Neural crest cell (in vitro differentiated cells): Measurements from ENCODE around the gene CASP7. TPM values are rescaled to one million over a fixed set of nuclear protein-coding genes. Genes with fewer than 3 reads are reported as not detected.

ENCODE experiments used
- DNase-seq: peaks from one replicate; pipeline ENCODE4 v3.0.0; 2021; ENCODE audit warnings: low read depth, mixed read lengths, low spot score
- H3K27ac Mint-ChIP-seq: one replicate; pipeline ENCODE4 v1.8.0; 2021; ENCODE audit warnings: mild to moderate bottlenecking, mixed read lengths; ENCODE audit not compliant: unreplicated experiment
- H3K27me3 Mint-ChIP-seq: 2 replicates; pipeline ENCODE4 v1.8.0; 2021; ENCODE audit warnings: low read depth, mild to moderate bottlenecking, mixed read lengths
- H3K36me3 Mint-ChIP-seq: 2 replicates; pipeline ENCODE4 v1.8.0; 2021; ENCODE audit warnings: low read depth, mild to moderate bottlenecking, mixed read lengths
- H3K4me1 Mint-ChIP-seq: 2 replicates; pipeline ENCODE4 v1.8.0; 2021; ENCODE audit warnings: mixed read lengths
- H3K4me3 Mint-ChIP-seq: one replicate; pipeline ENCODE4 v1.8.0; 2021; ENCODE audit warnings: mild to moderate bottlenecking, mixed read lengths
- H3K9me3 Mint-ChIP-seq: 2 replicates; pipeline ENCODE4 v1.8.0; 2021; ENCODE audit warnings: mixed read lengths
- CTCF ChIP-seq: fragments of 200-600 bp; sonication (generic); conservative IDR thresholded peaks from 2 replicates; pipeline ENCODE4 v1.5.0; 2021; ENCODE audit warnings: antibody characterized with exemption, mild to moderate bottlenecking
- total RNA-seq: library from RNA; stranded (reverse); gene quantifications from 2 replicates; pipeline ENCODE4 v1.2.1, GENCODE V29; 2021

CASP7 gene
- total RNA-seq, 1 donor from 2014 or later = 16.6 TPM

GRCh38 chr10:113666682-113667252 lies 12.9 kb upstream of the CASP7 start:
- Mint-ChIP-seq H3K4me1 (no peaks in the 10 kb centered on the region), H3K27me3 (no peaks in the 10 kb centered on the region), H3K27ac (no peak overlapping the region), H3K9me3 (peaks cover 3% of the 10 kb centered on the region), H3K4me3 (no peak overlapping the region), H3K36me3 (no peaks in the 10 kb centered on the region)
- DNase-seq = no peak
- TF ChIP-seq CTCF = no peak

GRCh38 chr10:113680190-113681111 lies 739 bp downstream of the CASP7 start:
- H3K36me3 Mint-ChIP-seq = peaks cover 21% of the 10 kb centered on the region
- peak overlapping the region; percentile 98 for H3K4me3 Mint-ChIP-seq
- peak overlapping the region; percentile 84 for H3K27ac Mint-ChIP-seq
- no peaks in the 10 kb centered on the region for H3K27me3 Mint-ChIP-seq
- peaks cover 30% of the 10 kb centered on the region for H3K4me1 Mint-ChIP-seq
- H3K9me3 Mint-ChIP-seq = peaks cover 14% of the 10 kb centered on the region
- TF ChIP-seq CTCF = no peak
- no peak for DNase-seq

- Mint-ChIP-seq H3K27me3 (no peaks in the 10 kb centered on the region), H3K4me1 (peaks cover 30% of the 10 kb centered on the region), H3K27ac (no peak overlapping the region), H3K9me3 (peaks cover 19% of the 10 kb centered on the region), H3K36me3 (peaks cover 26% of the 10 kb centered on the region), H3K4me3 (peak overlapping the region; percentile 98)
- DNase-seq = no peak
- no peak for TF ChIP-seq CTCF
These were observed 2.1 kb downstream of the CASP7 start for GRCh38 chr10:113681533-113682470.

- Mint-ChIP-seq H3K4me3 (peak overlapping the region; percentile 23), H3K27ac (no peak overlapping the region), H3K9me3 (peaks cover 27% of the 10 kb centered on the region), H3K36me3 (peaks cover 37% of the 10 kb centered on the region), H3K4me1 (peaks cover 30% of the 10 kb centered on the region), H3K27me3 (no peaks in the 10 kb centered on the region)
- no peak for DNase-seq
- no peak for TF ChIP-seq CTCF
These were observed 3.6 kb downstream of the CASP7 start for GRCh38 chr10:113683300-113683699.

GRCh38 chr10:113686028-113686427 lies 6.3 kb downstream of the CASP7 start:
- DNase-seq = no peak
- Mint-ChIP-seq H3K36me3 (peaks cover 52% of the 10 kb centered on the region), H3K4me3 (no peak overlapping the region), H3K9me3 (peaks cover 34% of the 10 kb centered on the region), H3K4me1 (peaks cover 11% of the 10 kb centered on the region), H3K27ac (no peak overlapping the region), H3K27me3 (no peaks in the 10 kb centered on the region)
- TF ChIP-seq CTCF = no peak
